NCI-H748 (cell line): ENCODE measurements around the gene IL9R.
"Not testable (repeated sequence)": the region's sequence is repeated elsewhere in the genome, so short reads cannot be mapped to it uniquely, and the experiment has no call there.

ENCODE experiments used
- DNase-seq: peaks from one replicate; lab custom pipeline; 2025; ENCODE audit not compliant: unreplicated experiment; lab: John Stamatoyannopoulos, UW

Gene IL9R

GRCh38 chrX:156029707-156030442 is 32.4 kb downstream of the IL9R start:
- DNase-seq: not testable (repeated sequence)

DNA sequence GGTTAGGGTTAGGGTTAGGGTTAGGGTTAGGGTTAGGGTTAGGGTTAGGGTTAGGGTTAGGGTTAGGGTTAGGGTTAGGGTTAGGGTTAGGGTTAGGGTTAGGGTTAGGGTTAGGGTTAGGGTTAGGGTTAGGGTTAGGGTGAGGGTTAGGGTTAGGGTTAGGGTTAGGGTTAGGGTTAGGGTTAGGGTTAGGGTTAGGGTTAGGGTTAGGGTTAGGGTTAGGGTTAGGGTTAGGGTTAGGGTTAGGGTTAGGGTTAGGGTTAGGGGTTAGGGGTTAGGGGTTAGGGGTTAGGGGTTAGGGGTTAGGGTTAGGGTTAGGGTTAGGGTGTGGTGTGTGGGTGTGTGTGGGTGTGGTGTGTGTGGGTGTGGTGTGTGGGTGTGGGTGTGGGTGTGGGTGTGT is 33.0 kb downstream of the IL9R start:
- DNase-seq: not testable (repeated sequence)
